DOHH2 (cell line): ENCODE data around the gene TDO2.

Source experiments
- H3F3A ChIP-seq: fragments of 200-600 bp; sonication (generic), shearing (Covaris generic); 2 replicates; pipeline ENCODE4 v1.6.0; 2016; ENCODE audit warnings: antibody characterized with exemption, mild to moderate bottlenecking; ENCODE audit not compliant: control insufficient read depth, insufficient read depth
- H3K27ac ChIP-seq: fragments of 200-600 bp; sonication (generic); 2 replicates; pipeline ENCODE4 v1.5.1; 2014; ENCODE audit warnings: low read depth, mild to moderate bottlenecking, low read length, moderate library complexity
- H3K27me3 ChIP-seq: fragments of 200-600 bp; sonication (generic); 2 replicates; pipeline ENCODE4 v1.6.1; 2014; ENCODE audit warnings: mild to moderate bottlenecking, low read length, mixed read lengths; ENCODE audit not compliant: control insufficient read depth
- H3K36me3 ChIP-seq: fragments of 200-600 bp; sonication (generic); 2 replicates; pipeline ENCODE4 v1.6.1; 2014; ENCODE audit warnings: mild to moderate bottlenecking, low read length, moderate library complexity, mixed read lengths; ENCODE audit not compliant: control insufficient read depth
- H3K4me1 ChIP-seq: fragments of 200-600 bp; sonication (generic); 2 replicates; pipeline ENCODE4 v1.6.1; 2014; ENCODE audit warnings: mild to moderate bottlenecking, low read length, mixed read lengths; ENCODE audit not compliant: control insufficient read depth
- H3K4me2 ChIP-seq: fragments of 200-600 bp; sonication (generic); 2 replicates; pipeline ENCODE4 v1.6.0; 2014; ENCODE audit warnings: mild to moderate bottlenecking, low read length, moderate library complexity
- H3K4me3 ChIP-seq: fragments of 200-600 bp; sonication (generic); 2 replicates; pipeline ENCODE4 v1.5.1; 2014; ENCODE audit warnings: mild to moderate bottlenecking, low read length, mixed read lengths
- H3K79me2 ChIP-seq: fragments of 200-600 bp; sonication (generic); 2 replicates; pipeline ENCODE4 v1.6.1; 2014; ENCODE audit warnings: mild to moderate bottlenecking, low read length, mixed read lengths; ENCODE audit not compliant: control insufficient read depth
- H3K9me2 ChIP-seq: fragments of 200-600 bp; sonication (generic); replicated peaks from 2 replicates; pipeline ENCODE4 v1.6.1; 2014; ENCODE audit warnings: mild to moderate bottlenecking, low read length, mixed read lengths; ENCODE audit not compliant: control insufficient read depth
- H3K9me3 ChIP-seq: fragments of 200-600 bp; sonication (generic); 2 replicates; pipeline ENCODE4 v1.6.1; 2014; ENCODE audit warnings: antibody characterized with exemption, low read length, mixed read lengths; ENCODE audit not compliant: control insufficient read depth, insufficient read depth
- H4K20me1 ChIP-seq: fragments of 200-600 bp; sonication (generic); 2 replicates; pipeline ENCODE4 v1.6.0; 2014; ENCODE audit warnings: low read depth, mild to moderate bottlenecking, antibody characterized with exemption, low read length, moderate library complexity; ENCODE audit not compliant: control insufficient read depth, insufficient read depth
- EZH2phosphoT487 ChIP-seq: fragments of 200-600 bp; sonication (generic); IDR thresholded peaks from 2 replicates; pipeline ENCODE4 v1.6.1; 2017; ENCODE audit warnings: borderline replicate concordance, mild to moderate bottlenecking, antibody characterized with exemption, low read length, moderate library complexity, mixed read lengths
- TF ChIP-seq, protein P1 (sequence below): fragments of 200-600 bp; sonication (generic); IDR thresholded peaks from one replicate; pipeline ENCODE4 v1.5.1; 2014; ENCODE audit warnings: antibody characterized with exemption, mild to moderate bottlenecking, low read depth, low read length; ENCODE audit not compliant: poor library complexity, severe bottlenecking

TDO2 gene

DNA sequence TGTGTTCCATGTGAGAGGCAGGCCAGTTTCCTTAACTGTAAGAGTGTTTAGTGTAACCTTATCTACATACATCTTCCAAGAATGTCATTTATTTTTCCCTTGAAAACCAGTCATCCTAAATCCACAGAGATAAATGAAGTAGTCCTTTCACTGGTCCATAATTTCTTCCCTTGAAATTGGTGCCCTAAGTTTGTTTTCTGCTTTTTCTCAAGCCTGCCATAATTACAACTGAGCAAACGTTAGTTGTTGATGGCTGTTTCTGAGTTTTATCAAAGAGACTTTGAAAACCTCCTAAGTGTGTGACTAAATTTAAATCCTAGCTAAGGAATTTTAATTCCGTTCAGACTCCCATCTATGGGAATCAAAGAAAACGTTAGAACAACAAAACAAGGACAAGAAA lies 3.6 kb upstream of the TDO2 start:
- Histone ChIP-seq H3F3A (no peaks in the 10 kb centered on the region), H3K4me2 (no peak overlapping the region), H3K9me3 (no peaks in the 10 kb centered on the region), H4K20me1 (no peaks in the 10 kb centered on the region), H3K4me1 (no peaks in the 10 kb centered on the region), H3K79me2 (no peaks in the 10 kb centered on the region), H3K27ac (no peak overlapping the region), H3K27me3 (no peaks in the 10 kb centered on the region), H3K9me2 (no peaks in the 10 kb centered on the region), H3K36me3 (no peaks in the 10 kb centered on the region), H3K4me3 (no peak overlapping the region)
- TF ChIP-seq, protein P1, sequence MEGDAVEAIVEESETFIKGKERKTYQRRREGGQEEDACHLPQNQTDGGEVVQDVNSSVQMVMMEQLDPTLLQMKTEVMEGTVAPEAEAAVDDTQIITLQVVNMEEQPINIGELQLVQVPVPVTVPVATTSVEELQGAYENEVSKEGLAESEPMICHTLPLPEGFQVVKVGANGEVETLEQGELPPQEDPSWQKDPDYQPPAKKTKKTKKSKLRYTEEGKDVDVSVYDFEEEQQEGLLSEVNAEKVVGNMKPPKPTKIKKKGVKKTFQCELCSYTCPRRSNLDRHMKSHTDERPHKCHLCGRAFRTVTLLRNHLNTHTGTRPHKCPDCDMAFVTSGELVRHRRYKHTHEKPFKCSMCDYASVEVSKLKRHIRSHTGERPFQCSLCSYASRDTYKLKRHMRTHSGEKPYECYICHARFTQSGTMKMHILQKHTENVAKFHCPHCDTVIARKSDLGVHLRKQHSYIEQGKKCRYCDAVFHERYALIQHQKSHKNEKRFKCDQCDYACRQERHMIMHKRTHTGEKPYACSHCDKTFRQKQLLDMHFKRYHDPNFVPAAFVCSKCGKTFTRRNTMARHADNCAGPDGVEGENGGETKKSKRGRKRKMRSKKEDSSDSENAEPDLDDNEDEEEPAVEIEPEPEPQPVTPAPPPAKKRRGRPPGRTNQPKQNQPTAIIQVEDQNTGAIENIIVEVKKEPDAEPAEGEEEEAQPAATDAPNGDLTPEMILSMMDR: no peak
- TF ChIP-seq EZH2phosphoT487: no peak

- no peaks in the 10 kb centered on the region for H3K9me3 ChIP-seq
- H3K27me3 ChIP-seq: no peaks in the 10 kb centered on the region
- H3K4me3 ChIP-seq: no peak overlapping the region
- H3K27ac ChIP-seq: no peak overlapping the region
- H3F3A ChIP-seq: no peaks in the 10 kb centered on the region
- H3K36me3 ChIP-seq: no peaks in the 10 kb centered on the region
- H3K9me2 ChIP-seq: no peaks in the 10 kb centered on the region
- H4K20me1 ChIP-seq: no peaks in the 10 kb centered on the region
- TF ChIP-seq, protein P1: no peak
- no peak for TF ChIP-seq EZH2phosphoT487
- no peak overlapping the region for H3K4me2 ChIP-seq
- H3K4me1 ChIP-seq: no peaks in the 10 kb centered on the region
- no peaks in the 10 kb centered on the region for H3K79me2 ChIP-seq
Measured at GRCh38 chr4:155900381-155900780, 3.1 kb upstream of the TDO2 start.

DNA sequence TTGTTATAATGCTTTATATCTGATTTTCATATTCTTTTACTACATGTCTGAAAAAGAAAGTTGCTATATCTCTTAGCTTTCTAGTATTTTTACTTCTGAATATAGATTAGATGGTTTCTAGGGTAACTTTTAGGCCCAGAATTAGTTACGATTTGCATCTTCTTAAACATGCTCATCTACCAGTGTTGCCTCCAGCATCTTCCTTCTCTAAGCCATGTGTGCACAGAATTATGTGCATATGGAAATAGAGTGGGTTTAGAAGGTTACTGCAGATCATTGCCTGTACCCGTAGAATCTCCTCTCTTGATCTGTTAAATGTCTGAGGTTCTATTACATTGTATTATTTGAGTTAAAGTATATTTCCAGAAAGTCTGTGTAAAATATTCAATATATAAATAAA lies 2.5 kb upstream of the TDO2 start:
- Histone ChIP-seq H3K4me2 (no peak overlapping the region), H4K20me1 (no peaks in the 10 kb centered on the region), H3K36me3 (no peaks in the 10 kb centered on the region), H3F3A (no peaks in the 10 kb centered on the region), H3K27me3 (no peaks in the 10 kb centered on the region), H3K4me3 (no peak overlapping the region), H3K27ac (no peak overlapping the region), H3K9me2 (no peaks in the 10 kb centered on the region), H3K9me3 (no peaks in the 10 kb centered on the region), H3K79me2 (no peaks in the 10 kb centered on the region), H3K4me1 (no peaks in the 10 kb centered on the region)
- TF ChIP-seq EZH2phosphoT487: no peak
- TF ChIP-seq, protein P1: no peak

- Histone ChIP-seq H3K36me3 (no peaks in the 10 kb centered on the region), H3K4me3 (no peak overlapping the region), H3F3A (no peaks in the 10 kb centered on the region), H3K4me1 (no peaks in the 10 kb centered on the region), H3K9me3 (no peaks in the 10 kb centered on the region), H3K27me3 (no peaks in the 10 kb centered on the region), H3K9me2 (no peaks in the 10 kb centered on the region), H3K79me2 (no peaks in the 10 kb centered on the region), H3K4me2 (no peak overlapping the region), H3K27ac (no peak overlapping the region), H4K20me1 (no peaks in the 10 kb centered on the region)
- TF ChIP-seq EZH2phosphoT487: no peak
- TF ChIP-seq, protein P1: no peak
Measured at GRCh38 chr4:155904331-155904730, 835 bp downstream of the TDO2 start.
